ENCODE data around the gene ACP5.

GRCh38 chr19:11576227-11576626 lies 1.2 kb downstream of the ACP5 start:
- no peak for TF ChIP-seq GFI1B (tag by site-specific recombination; IDR thresholded peaks at IDR 0.05)
- no peak for TF ChIP-seq MYNN (tag by site-specific recombination; IDR thresholded peaks at IDR 0.05; ENCODE audit: borderline replicate concordance)
- TF ChIP-seq, protein P1, sequence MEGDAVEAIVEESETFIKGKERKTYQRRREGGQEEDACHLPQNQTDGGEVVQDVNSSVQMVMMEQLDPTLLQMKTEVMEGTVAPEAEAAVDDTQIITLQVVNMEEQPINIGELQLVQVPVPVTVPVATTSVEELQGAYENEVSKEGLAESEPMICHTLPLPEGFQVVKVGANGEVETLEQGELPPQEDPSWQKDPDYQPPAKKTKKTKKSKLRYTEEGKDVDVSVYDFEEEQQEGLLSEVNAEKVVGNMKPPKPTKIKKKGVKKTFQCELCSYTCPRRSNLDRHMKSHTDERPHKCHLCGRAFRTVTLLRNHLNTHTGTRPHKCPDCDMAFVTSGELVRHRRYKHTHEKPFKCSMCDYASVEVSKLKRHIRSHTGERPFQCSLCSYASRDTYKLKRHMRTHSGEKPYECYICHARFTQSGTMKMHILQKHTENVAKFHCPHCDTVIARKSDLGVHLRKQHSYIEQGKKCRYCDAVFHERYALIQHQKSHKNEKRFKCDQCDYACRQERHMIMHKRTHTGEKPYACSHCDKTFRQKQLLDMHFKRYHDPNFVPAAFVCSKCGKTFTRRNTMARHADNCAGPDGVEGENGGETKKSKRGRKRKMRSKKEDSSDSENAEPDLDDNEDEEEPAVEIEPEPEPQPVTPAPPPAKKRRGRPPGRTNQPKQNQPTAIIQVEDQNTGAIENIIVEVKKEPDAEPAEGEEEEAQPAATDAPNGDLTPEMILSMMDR (tag by site-specific recombination; IDR thresholded peaks at IDR 0.05) = no peak
- no peak for TF ChIP-seq REST (tag by site-specific recombination; IDR thresholded peaks at IDR 0.05)
- no peak for TF ChIP-seq FEZF1 (tag by site-specific recombination; IDR thresholded peaks at IDR 0.05)
